Middle frontal gyrus (tissue), 1 donor: ENCODE measurements around the gene CACNA2D3.
A peak's percentile ranks its signal among the peaks of the same experiment; 100 is the strongest.

Source experiments
- DNase-seq: peaks from one replicate; pipeline ENCODE4 v3.0.0-alpha.2; 2015; ENCODE audit warnings: low spot score; ENCODE audit errors: extremely low spot score

The CACNA2D3 gene

GRCh38 chr3:54168451-54168850 lies 46.1 kb downstream of the CACNA2D3 start:
- no peak for DNase-seq

GRCh38 chr3:54169524-54169923 lies 47.2 kb downstream of the CACNA2D3 start:
- DNase-seq: no peak

GRCh38 chr3:54171509-54171908 lies 49.2 kb downstream of the CACNA2D3 start:
- DNase-seq: no peak

GRCh38 chr3:54171951-54172350 lies 49.6 kb downstream of the CACNA2D3 start:
- no peak for DNase-seq

GRCh38 chr3:54173371-54173770 lies 51.0 kb downstream of the CACNA2D3 start:
- no peak for DNase-seq

GRCh38 chr3:54176106-54176505 lies 53.8 kb downstream of the CACNA2D3 start:
- peak; percentile 21 for DNase-seq

GRCh38 chr3:54177816-54178215 lies 55.5 kb downstream of the CACNA2D3 start:
- DNase-seq: no peak

GRCh38 chr3:54178376-54178775 lies 56.0 kb downstream of the CACNA2D3 start:
- no peak for DNase-seq

GRCh38 chr3:54180921-54181320 lies 58.6 kb downstream of the CACNA2D3 start:
- no peak for DNase-seq

GRCh38 chr3:54182242-54182641 lies 59.9 kb downstream of the CACNA2D3 start:
- DNase-seq: no peak

- no peak for DNase-seq
Measured at GRCh38 chr3:54185740-54186139, 63.4 kb downstream of the CACNA2D3 start.

- no peak for DNase-seq
Measured at GRCh38 chr3:54188176-54188791, 65.9 kb downstream of the CACNA2D3 start.

GRCh38 chr3:54191220-54191619 lies 68.9 kb downstream of the CACNA2D3 start:
- DNase-seq: no peak

GRCh38 chr3:54192026-54192425 lies 69.7 kb downstream of the CACNA2D3 start:
- no peak for DNase-seq

GRCh38 chr3:54193093-54193492 lies 70.7 kb downstream of the CACNA2D3 start:
- no peak for DNase-seq

- no peak for DNase-seq
Measured at GRCh38 chr3:54196360-54196991, 74.1 kb downstream of the CACNA2D3 start.

GRCh38 chr3:54197509-54197908 lies 75.2 kb downstream of the CACNA2D3 start:
- DNase-seq: no peak

- no peak for DNase-seq
Measured at GRCh38 chr3:54198556-54198955, 76.2 kb downstream of the CACNA2D3 start.

GRCh38 chr3:54202054-54202453 lies 79.7 kb downstream of the CACNA2D3 start:
- no peak for DNase-seq

- no peak for DNase-seq
Measured at GRCh38 chr3:54202651-54203248, 80.4 kb downstream of the CACNA2D3 start.

- DNase-seq: no peak
Measured at GRCh38 chr3:54206874-54207273, 84.5 kb downstream of the CACNA2D3 start.

GRCh38 chr3:54211097-54211496 lies 88.7 kb downstream of the CACNA2D3 start:
- DNase-seq: no peak

GRCh38 chr3:54212723-54213122 lies 90.4 kb downstream of the CACNA2D3 start:
- DNase-seq: no peak
